Heart right ventricle (tissue), 16 donors: ENCODE data around the gene CTRB2. TPM values are rescaled to one million over a fixed set of nuclear protein-coding genes. Genes with fewer than 3 reads are reported as not detected.
A peak's percentile ranks its signal among the peaks of the same experiment; 100 is the strongest.

ENCODE experiments used
- ATAC-seq, 8 donors: fragments of 200-7000 bp; cut with Tn5 transposase; one replicate each; pipeline ENCODE4 v1.9.1; 2020; ENCODE audit warnings: mild to moderate bottlenecking in 8 of 8, moderate library complexity in 8 of 8, moderate number of reproducible peaks in 1 of 8
- DNase-seq, 2 donors: peaks; one replicate each; pipeline ENCODE4 v3.0.0-alpha.2; 2020
- H3K27ac ChIP-seq, 10 donors: fragments of 200-600 bp; sonication (generic) in 2 of 10; one replicate each; pipeline versions ENCODE4 v1.5.0 to v1.8.0; 2020 to 2022; ENCODE audit warnings: mild to moderate bottlenecking in 3 of 10
- H3K27me3 ChIP-seq, 7 donors: fragments of 200-600 bp; one replicate each; pipeline ENCODE4 v1.8.0; 2021 to 2022; ENCODE audit warnings: mild to moderate bottlenecking in 2 of 7
- H3K36me3 ChIP-seq, 9 donors: fragments of 200-600 bp; sonication (generic) in 1 of 9; one replicate each; pipeline versions ENCODE4 v1.5.0 to v1.8.0; 2020 to 2022; ENCODE audit warnings: mild to moderate bottlenecking in 2 of 9
- H3K4me1 ChIP-seq, 9 donors: fragments of 200-600 bp; sonication (generic) in 1 of 9; one replicate each; pipeline versions ENCODE4 v1.5.0 to v1.8.0; 2020 to 2022; ENCODE audit warnings: mild to moderate bottlenecking in 4 of 9
- H3K4me3 ChIP-seq, 10 donors: fragments of 200-600 bp; sonication (generic) in 2 of 10; one replicate each; pipeline versions ENCODE4 v1.5.0 to v1.8.0; 2020 to 2022; ENCODE audit warnings: mild to moderate bottlenecking in 7 of 10, moderate library complexity in 2 of 10
- H3K9me3 ChIP-seq, 11 donors: fragments of 200-600 bp in 10 of 11; sonication (generic) in 2 of 11; one replicate each; pipeline versions ENCODE4 v1.5.0 to v1.8.0; 2013 to 2022; ENCODE audit warnings: mild to moderate bottlenecking in 2 of 11, control low read depth in 1 of 11, moderate library complexity in 1 of 11
- CTCF ChIP-seq, 9 donors: fragments of 200-600 bp; sonication (generic) in 2 of 9; IDR thresholded peaks; one replicate each; pipeline versions ENCODE4 v1.5.0 to v1.8.0; 2021 to 2022; ENCODE audit warnings: antibody characterized with exemption in 9 of 9, mild to moderate bottlenecking in 5 of 9, moderate library complexity in 1 of 9
- WGBS, 2 donors: extraction: QIAGEN DNeasy Blood & Tissue Kit; methylation state at CpG; one replicate each; pipeline ENCODE4 v1.1.7; 2013; ENCODE audit warnings: inconsistent platforms in 1 of 2; 5-methylcytosine and 5-hydroxymethylcytosine counted together
- intact Hi-C, 10 donors: fragments of 100-400 bp; cut with DNase I; formaldehyde crosslinking; loops; one replicate each; pipeline versions ENCODE4 v1.11.1 to v1.14.2; 2022
- polyA plus RNA-seq, 2 donors: library from polyadenylated mRNA; stranded (reverse); fragments of 200-250 nt; gene quantifications; one replicate each; pipeline ENCODE4 v1.2.3, GENCODE V29; 2013
- total RNA-seq, 10 donors: library from RNA; stranded (reverse); fragmentation: NEBNext Ultra II Directional in 3 of 10; extraction: Animal tissue kit (Norgen Biotek cat#: 25700) in 3 of 10; gene quantifications; one replicate each; pipeline versions ENCODE4 v1.2.1 to v1.2.4, GENCODE V29; 2021 to 2023
- donor health status: Arrhythmogenic right ventricular cardiomyopathy.
- donor health status: ischemic (EF 13 %, LVEDD 7.1; RV severe dilation, severe dysfunction).
- donor health status: healthy with polysubstance abuse.
- donor health status: DM: no; HTN: yes; CAD: no.
- donor health status: DM: no; HTN: no; CAD: no.
- donor health status: ischemic (EF 25% LVEDD 6.9; RV normal size, moderate dysfunction).
- donor health status: ischemic (EF 25% LVEDD 5.7; RV mildly dilated, moderate dysfunction).
- donor health status: healthy.
- donor health status: DM: yes; HTN: yes; CAD: no.
- donor health status: Ischemic cardiomyopathy.
- donor health status: ischemic (EF 35%, LVEDD 5.7; RV mildly dilated, moderate dysfunction).
- donor health status: nonischemic (EF 11% LVEDD 7.7; RV severe dilation, severe dysfunction).
- donor health status: DM: yes; HTN: yes; CAD: no.
- donor health status: PGD.
- donor health status: ischemic (EF 29% LVEDD 5.4; RV normal size, mild dysfunction).
- donor health status: nonischemic (EF 23%, LVEDD 6.1; RV moderate dilation, normal function).

The CTRB2 gene
- total and polyA plus RNA-seq, 12 donors = 0.42 to 3.8 (median 2.8) TPM; not detected in 4

- DNase-seq = no peak
- intact Hi-C loops = no loop called here
- TF ChIP-seq CTCF (IDR thresholded peaks at IDR 0.05) = no peak
Observed at GRCh38 chr16:75175074-75175473, 31.9 kb downstream of the CTRB2 start.

GRCh38 chr16:75172578-75172977 is 34.4 kb downstream of the CTRB2 start:
- 97% methylated on average over 4 of the region's 4 CpGs for WGBS, 2 donors
- Histone ChIP-seq H3K4me3 (no peak overlapping the region), H3K9me3 (peaks cover 0 to 100% (median 48%) of the 10 kb centered on the region in 11 donors), H3K4me1 (no peaks in the 10 kb centered on the region), H3K27me3 (no peaks in the 10 kb centered on the region), H3K27ac (no peak overlapping the region), H3K36me3 (peaks cover 0 to 53% (median 37%) of the 10 kb centered on the region in 9 donors)
- intact Hi-C loops = no loop called here
- DNase-seq (no peak), ATAC-seq (no peak)
- TF ChIP-seq CTCF (IDR thresholded peaks at IDR 0.05) = no peak

More at GRCh38 chr16:75175074-75175473, 31.9 kb downstream of the CTRB2 start:
- peak in 1 of 8 donors; percentile 47 for ATAC-seq
- Histone ChIP-seq H3K9me3 (peaks cover 0 to 90% (median 35%) of the 10 kb centered on the region in 11 donors), H3K36me3 (peaks cover 0 to 28% (median 13%) of the 10 kb centered on the region in 9 donors), H3K4me1 (no peaks in the 10 kb centered on the region), H3K27me3 (no peaks in the 10 kb centered on the region), H3K27ac (no peak overlapping the region), H3K4me3 (no peak overlapping the region)
- WGBS, 2 donors = 89 to 99% methylated on average over 3 of the region's 3 CpGs

GRCh38 chr16:75169899-75170405 is 37.0 kb downstream of the CTRB2 start:
- DNase-seq = no peak
- intact Hi-C loops = no loop called here
- no peaks in the 10 kb centered on the region for H3K27me3 ChIP-seq
- H3K4me1 ChIP-seq = no peaks in the 10 kb centered on the region
- TF ChIP-seq CTCF (IDR thresholded peaks at IDR 0.05) = no peak
- H3K27ac ChIP-seq = no peak overlapping the region
- H3K36me3 ChIP-seq = peaks cover 0 to 79% (median 48%) of the 10 kb centered on the region in 9 donors
- H3K4me3 ChIP-seq = no peak overlapping the region
- peaks cover 0 to 100% (median 29%) of the 10 kb centered on the region in 11 donors for H3K9me3 ChIP-seq
- no peak for ATAC-seq
- WGBS, 2 donors = 98 to 99% methylated on average over 10 of the region's 10 CpGs

GRCh38 chr16:75160386-75160785 is 46.6 kb downstream of the CTRB2 start:
- Histone ChIP-seq H3K4me3 (no peak overlapping the region), H3K9me3 (peaks cover 0 to 23% (median 0%) of the 10 kb centered on the region in 11 donors), H3K27me3 (no peaks in the 10 kb centered on the region), H3K27ac (no peak overlapping the region), H3K36me3 (peaks cover 0 to 53% (median 0%) of the 10 kb centered on the region in 9 donors), H3K4me1 (no peaks in the 10 kb centered on the region)
- DNase-seq (no peak), ATAC-seq (no peak)
- intact Hi-C loops = no loop called here
- no peak for TF ChIP-seq CTCF (IDR thresholded peaks at IDR 0.05)
- 95 to 100% methylated on average over 1 of the region's 1 CpG for WGBS, 2 donors

Other genes starting within 250 kb of the CTRB2 start
- 10 to 100 TPM; 35.4 to 63.5 (median 42.0) TPM for gene WDR59, start 222.0 kb downstream of the CTRB2 start, total RNA-seq
- gene WDR59, start 222.0 kb downstream of the CTRB2 start, polyA plus RNA-seq = 10 to 100 TPM; 15.6 to 35.8 TPM
- 10 to 100 TPM; 16.7 to 30.8 (median 21.5) TPM for gene ZNRF1, start 208.1 kb downstream of the CTRB2 start, total RNA-seq
- gene ZNRF1, start 208.1 kb downstream of the CTRB2 start, polyA plus RNA-seq = 10 to 100 TPM; 13.1 to 20.0 TPM
- gene LDHD, start 90.4 kb downstream of the CTRB2 start, total RNA-seq = 100 to 1,000 TPM in 3 of 10 donors, 10 to 100 TPM in 7; 69.7 to 135 (median 94.9) TPM
- 10 to 100 TPM; 60.7 to 69.5 TPM for gene LDHD, start 90.4 kb downstream of the CTRB2 start, polyA plus RNA-seq
- gene ZFP1, start 58.6 kb downstream of the CTRB2 start, total RNA-seq = 10 to 100 TPM in 2 of 10 donors, 1 to 10 TPM in 8; 4.2 to 11.5 (median 7.0) TPM
- 1 to 10 TPM; 3.0 to 4.7 TPM for gene ZFP1, start 58.6 kb downstream of the CTRB2 start, polyA plus RNA-seq
- 1 to 10 TPM in 7 of 10 donors, not detected in 3; 1.8 to 3.8 (median 2.6) TPM for gene CTRB1, start 11.8 kb upstream of the CTRB2 start, total RNA-seq
- 1 to 10 TPM in 1 of 2 donors, not detected in 1; 1.0 TPM for gene CTRB1, start 11.8 kb upstream of the CTRB2 start, polyA plus RNA-seq
- 10 to 100 TPM; 56.1 to 85.2 (median 72.4) TPM for gene BCAR1, start 44.5 kb upstream of the CTRB2 start, total RNA-seq
- 10 to 100 TPM; 54.6 to 65.8 TPM for gene BCAR1, start 44.5 kb upstream of the CTRB2 start, polyA plus RNA-seq
- gene CFDP1, start 226.3 kb upstream of the CTRB2 start, total RNA-seq = 10 to 100 TPM; 19.0 to 27.8 (median 24.9) TPM
- 10 to 100 TPM; 38.6 to 63.6 TPM for gene CFDP1, start 226.3 kb upstream of the CTRB2 start, polyA plus RNA-seq